ENCODE data around the gene MTMR12.

- TF ChIP-seq POLR2A (IDR thresholded peaks at IDR 0.05; ENCODE audit: low read length) (no peak), GATA1 (IDR thresholded peaks at IDR 0.05; ENCODE audit: low read depth, low read length) (no peak)
These were observed 41.8 kb downstream of the MTMR12 start for GRCh38 chr5:32270946-32271345.
